GM18909 (cell line): ENCODE measurements around the gene KCTD4.

Experiments
- ATAC-seq: cut with Tn5 transposase; IDR thresholded peaks from one replicate; pipeline ENCODE4 v1.9.1; 2021; ENCODE audit warnings: mild to moderate bottlenecking; ENCODE audit not compliant: unreplicated experiment, poor library complexity

KCTD4 gene

DNA sequence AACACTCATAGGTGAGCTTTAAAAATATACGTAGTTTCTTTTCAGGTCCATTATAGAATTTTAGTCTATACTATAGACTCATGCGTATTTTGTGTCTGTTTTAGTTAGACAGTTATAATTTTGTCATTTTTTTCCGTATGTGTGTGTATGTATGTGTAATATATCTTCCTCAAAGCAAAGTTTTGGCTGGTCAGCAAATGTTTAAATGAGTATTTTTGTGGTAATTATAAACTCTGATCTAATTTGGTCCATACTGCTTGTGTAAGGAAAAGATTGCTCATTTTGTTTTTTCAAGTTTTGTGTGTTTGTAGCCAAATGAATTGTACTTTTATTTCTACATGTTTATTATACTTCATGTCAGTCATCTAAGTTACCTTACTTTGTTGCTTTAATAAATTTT, 20.5 kb downstream of the KCTD4 start:
- no peak for ATAC-seq

DNA sequence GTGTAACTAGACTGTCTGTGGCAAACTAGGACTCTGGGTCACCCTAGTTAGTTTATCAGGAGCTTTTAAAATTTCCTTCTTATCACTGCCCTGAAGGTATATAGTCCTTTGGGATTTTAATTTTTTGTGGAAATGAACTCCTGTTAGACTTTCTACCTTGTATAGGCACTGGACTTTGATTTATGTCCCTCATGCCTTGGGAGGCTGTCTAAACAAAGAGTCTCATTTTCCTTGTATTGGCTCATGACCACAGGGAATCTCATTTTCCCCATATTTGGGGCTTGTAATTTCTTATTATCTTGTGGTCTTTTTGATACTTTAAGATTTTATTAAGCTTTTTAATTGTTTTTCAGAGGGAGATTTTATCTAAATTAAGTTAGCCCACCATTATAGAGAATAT, 21.4 kb downstream of the KCTD4 start:
- no peak for ATAC-seq

DNA sequence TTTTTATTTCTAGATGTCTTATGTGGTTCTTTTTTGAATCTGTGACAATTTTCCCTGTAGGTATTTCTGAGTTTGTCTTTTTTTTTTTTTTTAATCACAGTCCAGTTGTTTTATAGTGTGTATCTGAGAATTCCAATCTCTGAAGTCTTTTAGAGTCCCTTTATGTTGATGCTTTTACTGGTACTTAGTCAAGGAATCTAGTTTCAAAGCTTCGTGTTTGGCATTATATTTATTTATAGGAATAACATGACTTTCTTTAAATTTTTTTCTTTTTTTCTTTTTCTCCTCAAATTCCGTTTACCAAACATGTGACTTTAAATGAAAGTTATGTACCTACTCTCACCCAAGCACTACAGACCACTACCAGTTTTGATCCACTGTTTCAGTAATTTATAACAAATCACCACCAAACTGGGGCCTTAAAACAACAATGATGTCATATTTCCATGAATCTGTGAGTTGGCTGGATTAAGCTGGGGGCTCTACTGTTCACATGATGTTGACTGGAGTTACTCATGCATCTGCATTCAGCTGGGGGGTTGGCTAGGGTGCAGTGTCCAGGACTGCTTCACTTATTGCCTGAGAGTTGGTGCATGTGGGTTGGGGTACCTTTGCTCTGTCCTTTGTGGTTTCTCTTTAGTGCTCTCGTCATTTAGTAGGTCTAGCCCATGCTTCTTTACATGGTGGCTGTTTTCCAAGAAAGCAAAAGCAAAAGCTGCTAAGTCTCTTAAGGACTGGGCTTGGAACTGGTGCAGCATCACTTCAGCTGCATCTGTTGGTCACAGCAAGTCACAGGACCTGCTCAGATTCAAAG, 22.3 kb downstream of the KCTD4 start:
- no peak for ATAC-seq

DNA sequence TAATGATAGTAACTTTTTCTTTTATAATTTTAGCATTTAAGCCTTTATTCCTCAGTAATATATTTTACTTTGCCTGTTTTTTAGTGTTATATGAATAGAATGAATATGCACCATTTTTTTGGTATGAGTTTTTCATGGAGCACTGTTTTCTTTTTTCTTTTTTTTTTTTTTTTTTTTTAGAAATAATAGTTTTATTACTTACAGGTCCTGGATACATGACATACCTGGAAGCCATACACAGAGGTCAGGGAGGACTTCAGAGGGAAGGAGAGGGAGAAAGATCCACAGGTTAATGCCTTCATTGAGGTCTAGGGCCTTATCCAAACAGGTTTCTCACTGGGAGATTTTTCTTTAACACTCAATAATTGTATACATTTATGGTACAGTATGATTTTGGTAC, 26.4 kb downstream of the KCTD4 start:
- ATAC-seq = no peak

DNA sequence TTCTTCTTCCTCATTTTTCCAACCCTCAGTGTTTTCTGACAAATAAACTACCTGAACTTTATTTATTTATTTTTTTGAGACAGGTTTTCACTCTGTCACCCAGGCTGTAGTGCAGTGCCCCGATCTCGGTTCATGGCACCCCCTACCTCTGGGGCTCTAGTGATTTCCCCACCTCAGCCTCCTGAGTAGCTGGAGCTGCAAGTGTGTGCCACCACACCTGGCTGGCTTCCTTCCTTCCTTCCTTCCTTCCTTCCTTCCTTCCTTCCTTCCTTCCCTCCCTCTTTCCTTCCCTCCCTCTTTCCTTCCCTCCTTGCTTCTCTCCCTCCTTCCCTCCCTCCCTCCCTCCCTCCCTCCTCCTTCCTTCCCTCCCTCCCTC, 32.3 kb downstream of the KCTD4 start:
- no peak for ATAC-seq

DNA sequence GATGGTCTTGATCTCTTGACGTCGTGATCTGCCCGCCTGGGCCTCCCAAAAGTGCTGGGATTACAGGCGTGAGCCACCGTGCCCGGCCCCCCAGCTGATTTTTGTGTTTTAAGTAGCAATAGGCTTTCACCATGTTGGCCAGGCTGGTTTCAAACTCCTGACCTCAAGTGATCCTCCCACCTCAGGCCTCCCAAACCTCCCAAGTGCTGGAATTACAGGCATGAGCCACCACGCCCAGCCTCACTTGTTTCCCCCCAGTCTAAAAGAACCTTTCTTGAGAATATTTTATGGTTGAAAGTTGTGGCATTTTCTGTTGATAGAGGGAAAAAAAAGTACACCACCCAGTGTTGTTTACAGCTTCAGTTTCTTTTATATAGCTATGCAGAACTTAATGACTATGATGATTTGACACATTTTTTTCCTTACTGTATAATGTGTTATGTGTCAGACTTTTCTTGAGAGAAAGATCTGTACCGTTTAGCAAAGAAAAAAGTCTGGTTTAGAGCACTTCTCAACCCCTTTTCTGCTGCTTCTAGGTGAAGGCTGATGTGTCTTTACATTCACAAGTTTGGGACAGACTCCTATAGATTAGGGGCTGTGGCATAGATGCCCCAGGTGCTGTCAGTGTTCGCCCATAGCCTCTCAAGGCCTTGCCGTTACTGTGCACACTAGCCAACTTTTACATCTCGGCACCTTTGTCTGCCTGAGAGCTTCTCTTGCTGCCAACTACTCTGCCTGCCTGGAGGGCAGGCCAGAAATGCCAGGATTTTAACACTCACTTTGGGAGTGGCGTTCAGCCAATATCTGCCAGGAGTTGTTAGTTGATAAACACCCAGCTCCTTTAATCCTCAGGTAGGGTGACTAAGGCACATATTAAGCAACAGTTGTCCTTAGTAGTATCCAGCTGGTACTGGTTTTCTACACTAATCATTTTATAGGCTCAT, 33.0 kb downstream of the KCTD4 start:
- ATAC-seq = no peak

DNA sequence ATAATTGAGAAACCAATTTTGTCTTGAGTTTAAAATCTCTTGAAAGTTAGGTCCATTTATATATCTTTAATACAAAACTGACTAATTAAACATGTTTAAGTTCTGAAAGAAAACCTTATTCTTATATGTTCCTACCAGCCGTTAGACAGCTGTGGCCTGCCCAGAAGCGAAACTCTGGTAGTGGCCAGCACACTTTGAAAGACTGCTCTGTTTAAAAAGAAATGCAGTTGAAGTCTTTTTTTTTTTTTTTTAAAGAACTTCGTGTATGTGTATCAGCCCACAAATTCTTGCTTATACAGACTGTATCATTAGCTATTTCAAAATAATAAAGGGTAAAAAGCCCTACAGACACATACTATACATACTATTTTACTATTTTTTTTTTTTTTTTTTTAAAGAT, 34.0 kb downstream of the KCTD4 start:
- no peak for ATAC-seq

DNA sequence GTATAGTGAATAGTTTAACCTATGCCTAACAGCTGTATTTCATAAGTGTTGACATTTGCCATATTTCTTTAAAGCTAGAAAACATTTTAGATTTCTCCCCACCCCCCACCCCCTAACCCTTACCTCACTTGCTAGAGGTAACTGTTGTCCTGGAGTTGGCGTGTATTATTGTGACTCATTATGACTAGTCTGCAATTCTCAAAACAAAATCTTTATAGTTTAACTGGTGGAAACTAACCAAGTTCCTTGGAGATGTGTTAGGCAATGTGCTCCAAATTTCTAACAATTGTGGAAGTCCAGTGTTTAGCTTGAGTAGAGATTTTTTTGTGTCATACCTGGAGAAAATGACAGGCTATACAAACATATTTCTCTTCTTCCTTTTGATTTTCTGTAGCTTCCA, 38.0 kb downstream of the KCTD4 start:
- ATAC-seq = no peak

DNA sequence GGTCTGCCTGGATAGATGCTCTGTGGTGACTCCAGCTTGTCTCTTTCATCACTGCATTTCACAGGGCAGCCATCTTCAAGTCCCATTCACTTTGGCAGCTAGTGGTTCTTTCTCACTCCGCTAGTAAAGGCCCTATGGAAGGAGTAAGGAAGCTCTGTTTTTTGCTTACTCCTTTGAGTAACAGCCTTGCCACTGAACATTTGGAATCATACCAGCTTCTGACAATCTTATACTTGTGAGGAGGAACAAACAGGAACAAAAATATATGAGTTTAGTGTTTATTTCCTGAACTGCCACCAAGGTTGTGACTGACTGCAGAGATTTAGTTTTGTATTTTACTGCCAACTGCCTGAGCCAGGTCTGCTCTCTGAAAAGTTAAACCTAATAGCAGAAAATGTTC, 38.7 kb downstream of the KCTD4 start:
- no peak for ATAC-seq

DNA sequence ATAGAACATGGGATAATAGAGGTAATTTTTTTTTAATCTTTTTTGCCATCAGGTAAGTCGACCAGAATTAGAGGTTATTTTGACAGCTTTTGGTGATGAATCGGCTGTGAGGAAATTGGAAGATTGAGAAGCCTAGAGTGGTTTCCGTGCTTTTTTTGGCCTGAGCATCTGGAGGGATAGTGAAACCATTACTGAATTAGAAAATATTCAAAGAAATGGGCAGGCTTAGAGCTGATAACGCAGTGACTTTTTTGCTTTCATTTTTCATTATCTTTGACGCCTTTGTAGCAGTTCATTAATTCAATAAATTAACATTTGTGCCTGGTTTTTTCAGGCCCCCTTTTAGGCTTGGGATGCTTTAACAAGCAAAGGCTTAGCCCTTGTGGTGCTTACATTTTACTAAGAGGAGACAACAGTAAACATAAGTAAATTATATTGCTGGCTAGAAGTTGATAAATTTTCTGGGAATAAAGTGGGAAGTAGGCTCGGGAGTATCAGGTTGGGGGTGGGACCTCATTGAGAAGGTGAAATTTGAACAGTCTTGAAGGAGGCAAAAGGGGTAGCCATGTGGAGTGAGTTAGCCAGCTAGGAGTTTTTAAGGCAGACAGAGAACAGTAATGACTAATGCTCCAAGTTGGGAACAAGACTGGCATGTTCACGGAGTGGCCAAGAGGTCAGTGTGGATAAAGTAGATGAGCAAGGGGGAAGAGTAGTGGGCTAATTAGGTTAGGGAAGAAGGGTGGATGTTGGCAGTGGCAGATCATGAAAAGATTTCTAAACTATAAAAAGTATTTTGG, 44.1 kb downstream of the KCTD4 start:
- no peak for ATAC-seq

DNA sequence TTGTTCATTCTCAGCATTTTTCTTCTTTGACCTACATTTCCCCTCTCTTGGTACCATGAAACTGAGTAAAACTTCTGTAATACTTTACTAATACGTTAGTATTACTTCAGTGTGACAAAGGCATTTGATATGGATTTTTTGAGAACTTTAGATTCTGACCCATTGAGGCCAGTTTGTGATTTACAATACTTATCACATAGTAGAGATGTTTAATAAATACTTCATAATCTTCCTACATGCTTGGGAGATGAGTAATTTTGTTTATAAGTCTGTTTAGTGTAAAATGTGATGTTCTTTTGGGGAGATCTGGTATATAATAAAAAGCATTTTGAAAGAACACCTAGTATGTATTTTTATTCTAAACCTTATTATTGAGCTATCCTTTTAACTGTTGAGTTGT, 50.9 kb downstream of the KCTD4 start:
- no peak for ATAC-seq

DNA sequence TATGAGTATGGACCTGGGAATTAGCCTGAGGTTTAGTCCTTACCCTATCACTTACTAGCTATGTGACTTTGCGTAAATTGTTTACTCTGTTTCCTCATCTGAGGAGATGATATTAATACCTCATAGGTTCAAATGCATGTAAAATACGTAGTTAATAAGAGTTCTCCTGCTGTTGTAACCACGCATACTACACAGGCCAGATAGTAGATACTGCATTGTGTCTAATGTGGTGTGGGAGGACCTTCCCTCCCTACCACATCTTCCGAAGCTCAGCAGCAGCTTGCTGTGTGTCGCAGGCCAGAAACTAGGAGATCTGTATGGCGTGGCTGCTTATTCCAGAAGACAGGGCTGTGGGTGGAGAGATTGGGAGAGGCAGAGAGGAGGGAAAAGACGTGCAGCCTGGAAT, 57.5 kb downstream of the KCTD4 start:
- no peak for ATAC-seq
